ENCODE results near the gene MICU2. TPM values are rescaled to one million over a fixed set of nuclear protein-coding genes. Genes with fewer than 3 reads are reported as not detected.
A peak's percentile ranks its signal among the peaks of the same experiment; 100 is the strongest.

MICU2 gene
- total RNA-seq, 2 experiments from 2014 or later, result 36.2 to 37.4 TPM

DNA sequence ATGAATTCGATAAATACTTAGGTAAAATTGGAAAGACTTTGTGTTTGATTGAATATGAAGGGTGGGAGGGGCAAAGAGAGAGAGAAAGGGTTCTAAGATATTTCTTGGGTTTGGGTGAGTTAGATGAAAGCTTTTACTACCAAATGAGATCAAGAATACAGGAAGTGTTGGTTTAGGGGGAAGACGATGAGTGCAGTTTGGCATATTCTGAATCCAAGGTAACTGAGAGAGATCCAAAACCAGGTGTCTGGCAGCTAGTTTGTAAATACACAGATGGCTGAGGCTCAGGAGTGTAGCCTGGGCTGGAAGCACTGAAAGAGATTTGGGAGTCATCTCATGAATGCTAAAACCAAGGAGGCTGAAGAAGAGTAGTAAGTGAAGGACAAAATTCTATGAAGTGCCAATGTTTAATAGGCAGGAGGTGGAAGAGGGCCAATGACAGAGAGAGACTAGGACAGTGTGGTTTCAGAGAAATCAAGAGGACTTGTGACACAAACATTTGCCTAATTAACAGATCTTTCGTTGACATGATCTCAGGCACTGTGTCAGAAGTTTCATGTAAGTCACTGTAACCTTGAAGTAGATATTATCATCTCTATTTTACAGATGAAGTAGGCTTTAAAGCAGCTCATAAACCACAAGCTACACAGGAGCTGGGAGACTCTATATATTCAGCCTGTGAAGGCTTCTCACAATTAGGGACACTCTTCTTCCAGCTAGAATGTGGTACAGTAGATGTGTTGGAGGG is 74.7 kb downstream of the MICU2 start:
- POLR2A ChIA-PET, result no interaction called here

GRCh38 chr13:21528616-21529015 is 75.4 kb downstream of the MICU2 start:
- Mint-ChIP-seq H3K36me3 (peaks cover 18% of the 10 kb centered on the region), H3K4me1 (peaks cover 3% of the 10 kb centered on the region), H3K27ac (no peak overlapping the region), H3K4me3 (no peak overlapping the region), H3K9me3 (no peaks in the 10 kb centered on the region), H3K27me3 (no peaks in the 10 kb centered on the region)
- ATAC-seq (ENCODE audit: low read depth), result no peak
- no peak for DNase-seq
- POLR2A ChIA-PET, result no interaction called here

More for the DNA sequence above, 74.7 kb downstream of the MICU2 start:
- H3K27ac Mint-ChIP-seq, result no peak overlapping the region
- no peak for DNase-seq
- peaks cover 3% of the 10 kb centered on the region for H3K4me1 Mint-ChIP-seq
- peaks cover 18% of the 10 kb centered on the region for H3K36me3 Mint-ChIP-seq
- no peaks in the 10 kb centered on the region for H3K27me3 Mint-ChIP-seq
- H3K4me3 Mint-ChIP-seq, result no peak overlapping the region
- no peaks in the 10 kb centered on the region for H3K9me3 Mint-ChIP-seq
- peak; percentile 54 for ATAC-seq (ENCODE audit: low read depth)

DNA sequence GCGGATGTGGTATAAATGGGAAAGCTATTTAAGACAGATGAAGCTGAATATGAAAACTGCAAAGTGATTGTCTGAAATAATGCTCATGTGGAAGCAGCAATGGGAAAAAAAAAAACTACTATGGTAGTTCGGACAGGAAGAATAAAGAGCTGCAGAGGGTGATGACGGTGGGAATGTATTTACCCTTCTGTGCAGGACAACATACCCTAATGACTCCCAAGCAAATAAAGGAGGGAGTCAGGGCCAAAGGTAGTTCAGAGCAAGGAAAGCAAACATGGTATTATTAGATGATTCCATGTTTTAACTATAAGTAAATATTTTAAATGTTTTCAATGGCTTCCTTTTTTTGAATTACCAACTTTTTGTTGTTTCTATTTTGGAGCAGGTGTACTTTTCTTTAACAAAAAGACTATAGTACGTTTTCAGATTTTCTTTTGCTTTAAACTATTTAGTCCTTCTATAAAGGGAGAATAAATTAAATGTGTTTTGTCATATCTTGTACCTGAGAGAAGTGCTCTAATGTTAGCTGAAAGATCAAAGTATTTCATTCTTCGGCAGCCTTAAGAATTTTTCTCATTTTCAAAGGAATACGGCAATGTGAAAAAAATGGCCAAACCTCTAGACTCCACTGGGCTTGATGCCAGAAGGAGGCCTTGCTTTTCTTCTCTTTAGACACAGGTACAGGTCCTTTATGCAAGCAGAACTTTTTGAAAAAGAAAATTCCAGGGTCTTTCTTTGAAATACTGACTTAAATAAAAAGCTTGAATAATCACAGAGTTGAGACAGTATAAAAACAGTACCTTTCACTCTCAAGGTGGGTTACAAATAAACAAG is 77.0 kb downstream of the MICU2 start:
- H3K27ac Mint-ChIP-seq, result no peak overlapping the region
- DNase-seq (no peak), ATAC-seq (ENCODE audit: low read depth) (no peak)
- no peaks in the 10 kb centered on the region for H3K9me3 Mint-ChIP-seq
- no peak overlapping the region for H3K4me3 Mint-ChIP-seq
- no peaks in the 10 kb centered on the region for H3K27me3 Mint-ChIP-seq
- POLR2A ChIA-PET, result no interaction called here
- H3K36me3 Mint-ChIP-seq, result peaks cover 11% of the 10 kb centered on the region
- peaks cover 3% of the 10 kb centered on the region for H3K4me1 Mint-ChIP-seq

- H3K9me3 Mint-ChIP-seq, result no peaks in the 10 kb centered on the region
- no peak overlapping the region for H3K27ac Mint-ChIP-seq
- no peaks in the 10 kb centered on the region for H3K27me3 Mint-ChIP-seq
- POLR2A ChIA-PET, result no interaction called here
- peaks cover 14% of the 10 kb centered on the region for H3K36me3 Mint-ChIP-seq
- ATAC-seq (ENCODE audit: low read depth), result no peak
- H3K4me1 Mint-ChIP-seq, result no peaks in the 10 kb centered on the region
- no peak for DNase-seq
- no peak overlapping the region for H3K4me3 Mint-ChIP-seq
Observed at GRCh38 chr13:21522847-21523246, 81.1 kb downstream of the MICU2 start.

DNA sequence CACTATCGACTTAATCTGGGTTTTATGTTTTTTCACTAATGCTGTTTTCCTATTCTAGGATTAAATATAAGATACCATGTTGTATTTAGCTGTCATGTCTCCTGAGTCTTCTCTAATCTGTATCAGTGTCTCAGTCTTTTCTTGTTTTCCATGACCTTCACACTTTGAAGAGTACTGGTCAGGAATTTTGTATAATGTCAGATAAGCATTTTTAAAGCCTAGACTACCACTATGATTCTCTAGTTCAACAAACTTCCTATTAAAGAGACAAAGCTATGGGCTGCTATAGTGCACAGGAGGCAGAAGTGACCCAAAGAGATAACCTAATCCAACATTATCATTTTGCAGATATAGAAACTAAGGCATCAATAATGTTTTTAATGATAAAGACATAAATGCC is 81.8 kb downstream of the MICU2 start:
- H3K36me3 Mint-ChIP-seq, result peaks cover 14% of the 10 kb centered on the region
- no peak overlapping the region for H3K27ac Mint-ChIP-seq
- no peak overlapping the region for H3K4me3 Mint-ChIP-seq
- POLR2A ChIA-PET, result interaction anchor here (0.9 kb wide), 1 partner anchor 82 kb away, joined by 3 read pairs; the partner anchor contains the start of gene MICU2
- no peaks in the 10 kb centered on the region for H3K27me3 Mint-ChIP-seq
- H3K9me3 Mint-ChIP-seq, result no peaks in the 10 kb centered on the region
- no peak for ATAC-seq (ENCODE audit: low read depth)
- no peak for DNase-seq
- no peaks in the 10 kb centered on the region for H3K4me1 Mint-ChIP-seq

DNA sequence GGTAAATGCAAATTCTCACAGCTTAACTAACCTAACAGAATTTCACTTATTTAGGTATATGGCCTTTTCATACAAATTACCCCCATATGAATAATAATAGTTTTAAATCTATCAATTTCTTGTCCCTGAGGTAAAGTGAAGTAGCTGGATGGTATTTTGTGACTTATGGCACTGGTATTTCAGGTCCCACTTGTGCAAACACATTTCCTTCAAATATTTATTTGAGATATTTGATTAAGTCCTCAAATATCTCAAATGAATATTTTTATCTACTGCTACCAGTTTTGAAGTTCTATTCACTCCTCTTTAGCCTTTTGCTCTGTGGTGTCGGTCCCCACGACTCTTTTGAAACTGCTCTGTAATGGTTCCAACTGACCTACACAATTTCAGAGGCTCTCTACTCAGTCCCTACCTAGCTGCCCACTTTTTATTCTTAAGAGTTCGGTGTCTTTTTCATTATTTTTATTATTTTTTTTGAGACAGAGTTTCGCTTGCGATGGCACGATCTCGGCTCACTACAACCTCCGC is 85.3 kb downstream of the MICU2 start:
- ATAC-seq (ENCODE audit: low read depth) (no peak), DNase-seq (no peak)
- no peaks in the 10 kb centered on the region for H3K27me3 Mint-ChIP-seq
- POLR2A ChIA-PET, result no interaction called here
- H3K27ac Mint-ChIP-seq, result no peak overlapping the region
- H3K4me3 Mint-ChIP-seq, result no peak overlapping the region
- no peaks in the 10 kb centered on the region for H3K4me1 Mint-ChIP-seq
- no peaks in the 10 kb centered on the region for H3K9me3 Mint-ChIP-seq
- H3K36me3 Mint-ChIP-seq, result peaks cover 6% of the 10 kb centered on the region

GRCh38 chr13:21517576-21517975 is 86.4 kb downstream of the MICU2 start:
- Mint-ChIP-seq H3K27me3 (no peaks in the 10 kb centered on the region), H3K27ac (no peak overlapping the region), H3K4me1 (no peaks in the 10 kb centered on the region), H3K9me3 (no peaks in the 10 kb centered on the region), H3K36me3 (peaks cover 12% of the 10 kb centered on the region), H3K4me3 (no peak overlapping the region)
- no peak for DNase-seq
- ATAC-seq (ENCODE audit: low read depth), result no peak
- POLR2A ChIA-PET, result no interaction called here

DNA sequence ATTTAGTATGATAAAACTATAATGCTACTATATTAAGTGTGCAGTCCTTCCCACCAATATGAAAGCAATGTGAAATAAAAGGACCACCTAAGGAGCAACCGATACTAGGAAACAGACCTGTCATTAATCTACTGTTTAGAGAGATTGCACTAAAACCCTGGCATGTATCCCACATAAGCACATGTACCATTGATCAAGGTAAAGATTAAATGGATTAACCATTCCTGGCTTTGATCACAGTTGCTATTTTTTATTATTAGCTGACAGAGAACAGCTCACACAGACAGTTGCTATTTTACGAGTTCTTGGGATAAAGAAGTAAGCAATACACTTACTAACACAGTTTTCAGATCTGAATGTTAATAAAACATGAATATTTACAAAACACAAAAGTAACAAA is 87.2 kb downstream of the MICU2 start:
- no peak overlapping the region for H3K27ac Mint-ChIP-seq
- ATAC-seq (ENCODE audit: low read depth) (no peak), DNase-seq (no peak)
- POLR2A ChIA-PET, result no interaction called here
- no peaks in the 10 kb centered on the region for H3K9me3 Mint-ChIP-seq
- H3K27me3 Mint-ChIP-seq, result no peaks in the 10 kb centered on the region
- no peak overlapping the region for H3K4me3 Mint-ChIP-seq
- peaks cover 10% of the 10 kb centered on the region for H3K36me3 Mint-ChIP-seq
- no peaks in the 10 kb centered on the region for H3K4me1 Mint-ChIP-seq

GRCh38 chr13:21511849-21512248 is 92.1 kb downstream of the MICU2 start:
- POLR2A ChIA-PET, result no interaction called here
- no peak overlapping the region for H3K27ac Mint-ChIP-seq
- no peak overlapping the region for H3K4me3 Mint-ChIP-seq
- no peaks in the 10 kb centered on the region for H3K4me1 Mint-ChIP-seq
- H3K36me3 Mint-ChIP-seq, result peaks cover 14% of the 10 kb centered on the region
- no peak for ATAC-seq (ENCODE audit: low read depth)
- no peaks in the 10 kb centered on the region for H3K27me3 Mint-ChIP-seq
- H3K9me3 Mint-ChIP-seq, result no peaks in the 10 kb centered on the region
- DNase-seq, result no peak

DNA sequence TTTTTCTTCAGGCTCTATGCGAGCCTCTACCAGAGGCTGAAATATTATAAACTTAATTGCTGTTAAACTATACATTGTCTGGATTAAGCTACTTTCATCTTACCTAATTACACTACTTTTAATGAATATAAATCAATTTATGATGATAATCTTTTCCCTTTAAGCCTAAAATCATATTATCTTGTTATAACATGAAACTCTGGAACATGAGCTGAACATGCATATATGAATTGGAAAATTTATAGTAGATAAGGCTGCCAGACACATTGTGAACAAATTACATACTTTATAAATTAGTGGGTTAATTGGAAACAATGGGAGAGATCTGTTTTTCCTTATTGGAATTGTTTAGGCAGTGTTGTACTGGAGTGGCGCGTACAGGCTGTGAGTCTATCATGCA is 99.6 kb downstream of the MICU2 start:
- POLR2A ChIA-PET, result no interaction called here
- H3K27ac Mint-ChIP-seq, result no peak overlapping the region
- no peak for ATAC-seq (ENCODE audit: low read depth)

DNA sequence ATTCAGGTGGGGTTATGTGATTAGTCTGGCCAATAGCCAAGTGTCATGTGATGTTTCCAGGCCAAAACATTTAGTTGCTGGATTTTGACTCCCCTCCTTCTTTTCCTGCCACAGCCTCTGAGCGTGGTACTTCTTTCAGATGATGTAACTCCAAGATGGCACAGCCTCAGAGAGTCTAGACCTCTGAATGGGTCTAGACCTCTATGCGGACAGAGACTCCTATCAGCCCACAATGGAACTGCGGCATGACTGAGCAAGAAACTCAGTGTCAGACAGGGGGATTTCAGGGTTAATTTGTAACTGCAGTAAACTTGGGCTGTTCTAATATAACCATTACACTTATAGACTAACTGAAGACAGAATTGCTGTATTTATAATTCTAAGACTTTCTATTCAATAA is 102.3 kb downstream of the MICU2 start:
- H3K4me3 Mint-ChIP-seq, result no peak overlapping the region
- POLR2A ChIA-PET, result no interaction called here
- no peaks in the 10 kb centered on the region for H3K9me3 Mint-ChIP-seq
- no peaks in the 10 kb centered on the region for H3K4me1 Mint-ChIP-seq
- DNase-seq, result no peak
- ATAC-seq (ENCODE audit: low read depth), result no peak
- no peaks in the 10 kb centered on the region for H3K27me3 Mint-ChIP-seq
- H3K36me3 Mint-ChIP-seq, result peaks cover 13% of the 10 kb centered on the region
- no peak overlapping the region for H3K27ac Mint-ChIP-seq

More for the DNA sequence above, 99.6 kb downstream of the MICU2 start:
- H3K4me1 Mint-ChIP-seq, result no peaks in the 10 kb centered on the region
- peaks cover 15% of the 10 kb centered on the region for H3K36me3 Mint-ChIP-seq
- no peak for DNase-seq
- H3K27me3 Mint-ChIP-seq, result no peaks in the 10 kb centered on the region
- H3K4me3 Mint-ChIP-seq, result no peak overlapping the region
- H3K9me3 Mint-ChIP-seq, result no peaks in the 10 kb centered on the region

- Mint-ChIP-seq H3K27ac (no peak overlapping the region), H3K27me3 (peaks cover 9% of the 10 kb centered on the region), H3K36me3 (peaks cover 31% of the 10 kb centered on the region), H3K4me3 (no peak overlapping the region), H3K9me3 (peaks cover 10% of the 10 kb centered on the region), H3K4me1 (no peaks in the 10 kb centered on the region)
- ATAC-seq (ENCODE audit: low read depth) (no peak), DNase-seq (no peak)
- POLR2A ChIA-PET, result no interaction called here
Observed at GRCh38 chr13:21486322-21486721, 117.6 kb downstream of the MICU2 start.

- no peak overlapping the region for H3K27ac Mint-ChIP-seq
- peaks cover 15% of the 10 kb centered on the region for H3K27me3 Mint-ChIP-seq
- peaks cover 8% of the 10 kb centered on the region for H3K9me3 Mint-ChIP-seq
- POLR2A ChIA-PET, result no interaction called here
- peaks cover 3% of the 10 kb centered on the region for H3K4me1 Mint-ChIP-seq
- DNase-seq (no peak), ATAC-seq (ENCODE audit: low read depth) (no peak)
- no peak overlapping the region for H3K4me3 Mint-ChIP-seq
- H3K36me3 Mint-ChIP-seq, result peaks cover 13% of the 10 kb centered on the region
Observed at GRCh38 chr13:21483748-21484147, 120.2 kb downstream of the MICU2 start.

DNA sequence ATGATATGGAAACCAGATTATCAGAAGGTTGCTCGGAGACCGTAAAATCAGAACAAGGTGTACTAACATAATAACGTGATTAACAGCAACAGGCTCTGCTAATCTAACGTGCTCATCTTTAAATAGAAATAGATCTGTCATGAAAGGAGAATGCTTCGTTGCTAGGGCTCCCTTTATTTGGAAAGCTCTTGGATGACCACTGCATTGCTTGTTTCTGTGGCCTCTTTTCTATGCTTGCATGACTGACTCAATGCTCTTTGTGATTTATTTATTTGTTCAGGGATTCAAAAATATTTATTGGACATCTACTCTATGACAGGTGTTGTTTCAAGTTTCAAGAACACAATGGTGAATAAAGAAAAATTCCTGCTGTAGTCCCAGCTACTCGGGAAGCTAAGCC is 122.6 kb downstream of the MICU2 start:
- POLR2A ChIA-PET, result no interaction called here
- no peak overlapping the region for H3K4me3 Mint-ChIP-seq
- peaks cover 15% of the 10 kb centered on the region for H3K27me3 Mint-ChIP-seq
- no peak for DNase-seq
- peaks cover 10% of the 10 kb centered on the region for H3K4me1 Mint-ChIP-seq
- H3K9me3 Mint-ChIP-seq, result peaks cover 4% of the 10 kb centered on the region
- ATAC-seq (ENCODE audit: low read depth), result no peak
- H3K27ac Mint-ChIP-seq, result no peak overlapping the region
- H3K36me3 Mint-ChIP-seq, result peaks cover 3% of the 10 kb centered on the region

All from activated naive CD8-positive, alpha-beta T cell treated with anti-CD3 and anti-CD28 coated beads, Interleukin-2, amount 10 ng/mL, durations not matched to agents 7 days and 5 days (primary cell).